Measurements from ENCODE around the gene PFKFB2. TPM values are rescaled to one million over a fixed set of nuclear protein-coding genes. Genes with fewer than 3 reads are reported as not detected.
A peak's percentile ranks its signal among the peaks of the same experiment; 100 is the strongest.

Gene PFKFB2
- total RNA-seq, 1 donor from 2014 or later: 10.1 TPM

- peaks cover 75% of the 10 kb centered on the region for H3K36me3 Mint-ChIP-seq (ENCODE audit: low read depth)
- H3K4me1 Mint-ChIP-seq: peaks cover 4% of the 10 kb centered on the region
- CTCF ChIA-PET: interaction anchor here (1.4 kb wide), 1 partner anchor 11 kb away, joined by 3 read pairs; no protein-coding TSS in a partner anchor
- no peak for ATAC-seq (ENCODE audit: low read depth)
- no peaks in the 10 kb centered on the region for H3K27me3 Mint-ChIP-seq
- H3K27ac Mint-ChIP-seq: no peak overlapping the region
- no peaks in the 10 kb centered on the region for H3K9me3 Mint-ChIP-seq
- H3K4me3 Mint-ChIP-seq: no peak overlapping the region
- DNase-seq: no peak
- no peak for TF ChIP-seq CTCF (IDR thresholded peaks at IDR 0.05)
- intact Hi-C loops (cut with micrococcal nuclease): no loop called here
- POLR2A ChIA-PET: interaction anchor here (0.7 kb wide), 1 partner anchor 8 kb away, joined by 3 read pairs; no protein-coding TSS in a partner anchor
These were observed 11.5 kb downstream of the PFKFB2 start for GRCh38 chr1:207064561-207064960.

- Mint-ChIP-seq H3K4me3 (no peak overlapping the region), H3K36me3 (ENCODE audit: low read depth) (peaks cover 71% of the 10 kb centered on the region), H3K4me1 (peaks cover 22% of the 10 kb centered on the region), H3K27ac (no peak overlapping the region), H3K9me3 (no peaks in the 10 kb centered on the region), H3K27me3 (no peaks in the 10 kb centered on the region)
- no peak for ATAC-seq (ENCODE audit: low read depth)
- no peak for DNase-seq
- intact Hi-C loops (cut with micrococcal nuclease): no loop called here
- ChIA-PET CTCF (no interaction called here), POLR2A (no interaction called here)
- no peak for TF ChIP-seq CTCF (IDR thresholded peaks at IDR 0.05)
These were observed 14.1 kb downstream of the PFKFB2 start for GRCh38 chr1:207067185-207067584.

GRCh38 chr1:207067665-207068064 is 14.6 kb downstream of the PFKFB2 start:
- POLR2A ChIA-PET: no interaction called here
- no peak for ATAC-seq (ENCODE audit: low read depth)
- no peak for DNase-seq
- Mint-ChIP-seq H3K27me3 (no peaks in the 10 kb centered on the region), H3K4me3 (no peak overlapping the region), H3K36me3 (ENCODE audit: low read depth) (peaks cover 71% of the 10 kb centered on the region), H3K4me1 (peaks cover 22% of the 10 kb centered on the region), H3K9me3 (no peaks in the 10 kb centered on the region), H3K27ac (no peak overlapping the region)
- intact Hi-C loops (cut with micrococcal nuclease): no loop called here
- CTCF ChIA-PET: interaction anchor here (1.6 kb wide), 1 partner anchor 17 kb away, joined by 3 read pairs; no protein-coding TSS in a partner anchor
- no peak for TF ChIP-seq CTCF (IDR thresholded peaks at IDR 0.05)

- POLR2A ChIA-PET: no interaction called here
- intact Hi-C loops (cut with micrococcal nuclease): no loop called here
- H3K9me3 Mint-ChIP-seq: no peaks in the 10 kb centered on the region
- H3K36me3 Mint-ChIP-seq (ENCODE audit: low read depth): peaks cover 64% of the 10 kb centered on the region
- CTCF ChIA-PET: interaction anchor here (0.9 to 2.9 kb wide), 3 partner anchors 10 to 337 kb away, joined by 3 to 9 read pairs (median 3); no protein-coding TSS in a partner anchor
- peak overlapping the region; percentile 27 for H3K27ac Mint-ChIP-seq
- H3K4me1 Mint-ChIP-seq: peaks cover 22% of the 10 kb centered on the region
- DNase-seq (no peak), ATAC-seq (ENCODE audit: low read depth) (no peak)
- no peak for TF ChIP-seq CTCF (IDR thresholded peaks at IDR 0.05)
- H3K4me3 Mint-ChIP-seq: no peak overlapping the region
- H3K27me3 Mint-ChIP-seq: no peaks in the 10 kb centered on the region
These were observed 16.0 kb downstream of the PFKFB2 start for GRCh38 chr1:207069061-207069460.

- H3K4me1 Mint-ChIP-seq: peaks cover 22% of the 10 kb centered on the region
- H3K36me3 Mint-ChIP-seq (ENCODE audit: low read depth): peaks cover 61% of the 10 kb centered on the region
- POLR2A ChIA-PET: no interaction called here
- no peak overlapping the region for H3K4me3 Mint-ChIP-seq
- no peak for TF ChIP-seq CTCF (IDR thresholded peaks at IDR 0.05)
- no peaks in the 10 kb centered on the region for H3K27me3 Mint-ChIP-seq
- intact Hi-C loops (cut with micrococcal nuclease): no loop called here
- CTCF ChIA-PET: interaction anchor here (0.7 to 2.9 kb wide), 2 partner anchors 15 to 336 kb away, joined by 3 to 9 read pairs; no protein-coding TSS in a partner anchor
- ATAC-seq (ENCODE audit: low read depth) (peak; percentile 45), DNase-seq (no peak)
- no peaks in the 10 kb centered on the region for H3K9me3 Mint-ChIP-seq
- H3K27ac Mint-ChIP-seq: no peak overlapping the region
These were observed 16.9 kb downstream of the PFKFB2 start for GRCh38 chr1:207069858-207070506.

All from activated B cell treated with CpG ODN at 0.5 μM for 24 hours (primary cell).